HG02938 (cell line): Measurements from ENCODE around the gene KRTAP12-2.

Experiments used
- ATAC-seq: cut with Tn5 transposase; IDR thresholded peaks from one replicate; pipeline ENCODE4 v1.9.1; 2021; ENCODE audit warnings: mild to moderate bottlenecking, moderate library complexity; ENCODE audit not compliant: unreplicated experiment

Gene KRTAP12-2

GRCh38 chr21:44666401-44667320 lies at the start of gene KRTAP12-2:
KRTAP12-2 (minus strand) TSS chr21:44666927; CDS start chr21:44666886, 41 bp downstream.
- ATAC-seq = no peak

GRCh38 chr21:44714905-44715304 lies 48.2 kb upstream of the KRTAP12-2 start:
- no peak for ATAC-seq

- ATAC-seq = no peak
These were observed 47.1 kb upstream of the KRTAP12-2 start for GRCh38 chr21:44713846-44714245.

GRCh38 chr21:44713130-44713529 lies 46.4 kb upstream of the KRTAP12-2 start:
- no peak for ATAC-seq

GRCh38 chr21:44712203-44713028 lies 45.7 kb upstream of the KRTAP12-2 start:
- ATAC-seq = no peak

- ATAC-seq = no peak
These were observed 44.8 kb upstream of the KRTAP12-2 start, which contains the start of gene TSPEAR for GRCh38 chr21:44711327-44712202. TSPEAR (minus strand) TSS chr21:44711572; CDS start chr21:44711514, 58 bp downstream.

GRCh38 chr21:44710756-44711326 lies 44.1 kb upstream of the KRTAP12-2 start:
- ATAC-seq = no peak

- ATAC-seq = no peak
These were observed 43.6 kb upstream of the KRTAP12-2 start for GRCh38 chr21:44710294-44710665.

GRCh38 chr21:44709426-44710293 lies 42.9 kb upstream of the KRTAP12-2 start:
- ATAC-seq = no peak

GRCh38 chr21:44708866-44709425 lies 42.2 kb upstream of the KRTAP12-2 start:
- ATAC-seq = no peak

- ATAC-seq = no peak
These were observed 41.6 kb upstream of the KRTAP12-2 start for GRCh38 chr21:44708213-44708865.

- ATAC-seq = no peak
These were observed 40.2 kb upstream of the KRTAP12-2 start for GRCh38 chr21:44706706-44707581.

GRCh38 chr21:44706026-44706705 lies 39.4 kb upstream of the KRTAP12-2 start:
- ATAC-seq = no peak

GRCh38 chr21:44704636-44705001 lies 37.9 kb upstream of the KRTAP12-2 start:
- ATAC-seq = no peak

- no peak for ATAC-seq
These were observed 37.3 kb upstream of the KRTAP12-2 start for GRCh38 chr21:44703731-44704635.
